Measurements from ENCODE around the gene ZNF609.
"Not testable (repeated sequence)": the region's sequence is repeated elsewhere in the genome, so short reads cannot be mapped to it uniquely, and the experiment has no call there.

The ZNF609 gene

DNA sequence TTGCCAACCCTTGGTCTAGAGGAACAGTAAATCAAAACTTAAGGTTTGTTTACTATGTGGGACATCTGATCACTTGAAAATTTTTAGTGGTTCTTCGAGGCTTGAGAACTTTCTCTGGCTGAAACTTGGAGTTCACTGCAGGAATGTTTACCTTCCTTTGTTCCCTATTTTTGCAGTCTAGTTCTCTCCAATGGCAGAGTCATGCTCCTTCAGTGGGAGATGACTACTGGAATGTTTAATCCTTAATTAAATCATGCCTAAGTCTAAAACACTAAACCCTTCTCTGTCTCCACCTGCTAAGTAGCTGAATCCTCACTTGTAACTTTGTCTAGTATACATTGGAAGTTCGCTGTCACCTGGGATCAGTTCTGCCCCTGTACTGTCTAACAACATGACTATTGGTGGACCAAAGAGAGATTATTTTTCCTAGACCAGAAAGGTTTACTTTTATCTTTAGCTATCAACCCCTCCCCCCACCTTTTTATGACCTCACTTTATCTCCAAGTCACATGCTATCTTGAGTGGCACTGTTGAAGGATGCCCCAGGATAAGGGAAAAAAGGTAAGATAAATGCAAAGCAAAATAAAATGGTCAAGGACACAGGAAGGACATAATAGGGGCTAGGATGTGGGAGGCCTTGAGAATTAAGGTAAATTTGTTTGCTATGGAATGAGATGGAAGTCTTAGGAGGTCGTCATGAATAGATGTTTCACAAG, 1.2 kb upstream of the ZNF609 start:
- DNase-seq (ENCODE audit: low spot score), result no peak

DNA sequence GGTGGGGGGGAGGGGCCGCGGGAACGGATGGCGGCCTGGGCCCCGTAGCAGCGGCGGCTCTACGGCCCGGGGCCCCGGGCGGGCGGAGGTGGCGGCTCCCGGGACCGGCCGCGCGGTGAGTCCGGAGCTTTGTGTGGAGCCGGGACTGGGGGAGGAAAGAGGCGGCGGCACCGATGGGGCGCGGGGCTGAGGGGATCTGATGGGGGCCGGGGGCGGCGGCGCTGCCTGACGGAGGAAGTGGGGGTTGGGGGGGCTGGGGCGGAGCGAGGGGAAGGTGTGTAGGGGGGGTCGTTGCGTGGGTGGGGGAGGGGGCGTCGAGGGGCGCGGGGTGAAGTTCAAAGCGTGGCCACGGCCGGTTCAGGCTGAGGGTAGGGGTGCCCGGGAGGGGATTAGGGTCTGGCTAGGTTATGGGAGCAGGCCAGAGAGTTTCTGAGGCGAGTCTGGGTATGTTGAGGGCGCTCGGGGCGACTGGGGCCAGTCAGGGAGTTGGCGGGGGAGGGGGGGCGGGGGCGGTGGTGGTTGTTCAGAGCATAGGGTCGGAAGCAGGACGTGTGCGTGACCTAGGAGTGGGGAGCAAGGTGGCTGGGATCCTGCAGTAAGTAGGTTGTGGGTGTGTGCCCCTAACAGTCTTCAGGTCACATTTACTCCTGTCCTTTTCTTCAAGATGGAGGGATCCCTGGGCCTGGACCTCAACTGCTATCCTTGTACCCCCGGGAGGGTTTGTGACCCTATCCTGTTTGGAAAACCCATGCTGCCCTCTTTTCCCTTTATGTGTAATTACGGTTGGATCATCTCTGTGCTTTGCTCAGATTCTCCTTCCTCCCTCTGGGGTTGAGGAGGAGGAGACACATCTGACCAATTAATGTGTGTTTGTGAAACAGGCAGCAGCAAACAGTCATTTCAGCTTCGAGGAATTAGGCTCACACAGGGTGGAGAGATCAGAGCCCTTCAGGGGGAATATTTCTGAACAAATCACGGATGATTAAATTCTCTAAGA, 644 bp downstream of the ZNF609 start:
- DNase-seq (ENCODE audit: low spot score), result peak; percentile 80

- DNase-seq (ENCODE audit: low spot score), result no peak
These were observed 1.4 kb downstream of the ZNF609 start for GRCh38 chr15:64461721-64462162.

GRCh38 chr15:64462492-64462891, 2.1 kb downstream of the ZNF609 start:
- DNase-seq (ENCODE audit: low spot score), result no peak

GRCh38 chr15:64464276-64465005, 4.1 kb downstream of the ZNF609 start:
- DNase-seq (ENCODE audit: low spot score), result no peak

- DNase-seq (ENCODE audit: low spot score), result peak; percentile 14
These were observed 6.2 kb downstream of the ZNF609 start for GRCh38 chr15:64466408-64467141.

GRCh38 chr15:64472161-64472560, 11.8 kb downstream of the ZNF609 start:
- DNase-seq (ENCODE audit: low spot score), result no peak

DNA sequence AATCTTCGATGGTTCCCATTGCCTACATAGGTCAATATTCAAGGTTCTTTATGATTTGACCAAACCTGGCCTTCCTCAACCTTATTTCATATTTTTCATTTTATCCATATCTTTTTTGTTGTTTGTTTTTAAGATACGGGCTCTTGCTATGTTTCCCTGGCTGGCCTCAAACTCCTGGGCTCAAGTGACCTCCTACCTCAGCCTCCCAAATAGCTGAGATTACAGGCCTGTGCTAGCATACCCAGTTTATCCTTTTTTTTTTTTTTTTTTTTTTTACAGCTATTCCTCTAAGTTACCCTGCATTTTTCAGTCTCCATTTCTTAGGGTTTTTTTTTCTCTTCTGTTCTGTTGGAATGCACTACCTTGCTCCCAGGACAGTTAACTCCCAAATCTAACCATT, 14.5 kb downstream of the ZNF609 start:
- no peak for DNase-seq (ENCODE audit: low spot score)

GRCh38 chr15:64476550-64476949, 16.2 kb downstream of the ZNF609 start:
- no peak for DNase-seq (ENCODE audit: low spot score)

GRCh38 chr15:64478863-64479262, 18.5 kb downstream of the ZNF609 start:
- no peak for DNase-seq (ENCODE audit: low spot score)

DNA sequence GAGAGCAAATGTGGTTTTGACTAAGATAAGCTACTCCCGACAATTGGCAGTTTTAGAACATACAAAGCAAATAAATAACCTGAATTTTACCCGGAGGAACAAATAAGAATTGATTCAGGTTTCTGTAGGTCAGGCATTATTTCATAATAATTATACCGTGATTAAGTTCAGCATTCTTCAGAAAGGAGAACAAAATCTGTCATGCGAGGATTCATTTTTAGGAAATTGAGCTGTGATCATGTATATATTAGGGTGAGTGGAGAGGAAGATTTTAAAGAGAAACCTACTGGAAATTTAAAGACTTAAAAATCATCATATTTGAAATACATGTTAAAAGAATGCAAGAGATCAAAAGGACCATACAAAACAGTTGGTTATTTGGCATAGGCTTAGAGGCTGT, 20.5 kb downstream of the ZNF609 start:
- no peak for DNase-seq (ENCODE audit: low spot score)

- DNase-seq (ENCODE audit: low spot score), result peak; percentile 30
These were observed 23.4 kb downstream of the ZNF609 start for GRCh38 chr15:64483749-64484148.

DNA sequence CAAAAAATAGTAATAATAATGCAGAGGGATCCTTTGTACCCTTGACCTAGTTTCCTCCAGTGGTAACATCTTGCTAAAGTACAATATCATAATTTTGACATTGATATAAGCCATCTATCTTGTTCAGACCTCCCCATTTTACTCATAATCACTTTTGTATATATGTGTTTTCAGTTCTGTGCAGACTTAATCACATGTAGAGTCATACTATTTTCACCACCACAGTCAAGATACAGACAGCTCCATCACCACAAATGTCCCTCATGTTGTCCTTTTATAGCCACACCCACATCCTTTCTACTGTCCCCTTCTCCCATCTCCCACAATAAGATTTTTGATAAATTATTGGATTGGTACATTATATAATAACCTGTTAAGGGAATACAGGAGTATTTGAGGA, 25.4 kb downstream of the ZNF609 start:
- no peak for DNase-seq (ENCODE audit: low spot score)

DNA sequence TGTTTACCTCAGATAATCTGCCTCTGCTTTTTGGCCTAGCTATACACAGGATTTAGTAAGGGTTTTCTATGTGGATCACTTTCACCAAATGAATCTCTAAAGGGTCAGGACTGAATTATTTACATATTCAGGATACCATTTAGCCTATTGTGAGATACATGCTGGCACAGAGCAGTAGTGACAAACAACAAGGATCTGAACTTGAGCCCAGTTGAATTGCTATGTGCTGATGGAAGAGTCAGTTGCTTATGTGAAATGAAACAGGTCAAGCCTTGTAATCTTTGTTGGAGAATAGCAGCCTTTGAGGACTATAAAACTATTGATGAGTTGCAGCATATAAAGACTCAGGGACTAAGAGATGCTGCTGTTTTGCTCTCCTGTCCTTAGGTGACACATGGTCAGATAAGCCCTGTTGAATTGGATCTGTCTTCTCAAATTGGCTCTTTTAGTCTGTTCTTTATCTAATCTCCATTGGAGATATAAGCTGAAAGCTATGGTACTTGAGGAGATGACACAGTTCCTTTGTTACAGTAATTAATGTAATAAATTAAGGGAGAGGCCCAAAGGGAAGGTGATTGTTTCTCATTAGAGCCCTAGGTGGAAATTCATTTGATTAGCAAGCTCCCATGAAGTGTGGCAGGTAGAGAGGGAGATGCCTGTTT, 30.4 kb downstream of the ZNF609 start:
- no peak for DNase-seq (ENCODE audit: low spot score)

DNA sequence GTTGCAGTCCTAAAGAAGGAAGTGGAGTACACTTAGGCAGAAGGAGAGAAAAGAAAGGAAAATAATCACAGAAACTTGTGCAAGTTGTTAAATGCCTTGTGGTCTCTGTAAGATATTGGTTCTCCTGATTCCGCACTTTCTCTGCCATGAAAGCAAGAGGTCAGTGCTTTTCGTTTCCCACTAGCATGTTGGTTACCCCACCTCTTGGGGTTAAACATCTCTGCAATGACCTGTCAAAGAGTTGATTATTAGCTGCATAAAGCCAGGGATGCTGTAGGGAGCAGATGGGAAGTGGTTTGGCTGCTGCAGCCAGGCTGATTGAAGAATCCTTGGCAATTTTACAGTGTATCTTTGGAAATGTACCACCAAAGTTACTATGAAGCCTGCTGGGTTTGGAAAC, 33.3 kb downstream of the ZNF609 start:
- peak; percentile 26 for DNase-seq (ENCODE audit: low spot score)

DNA sequence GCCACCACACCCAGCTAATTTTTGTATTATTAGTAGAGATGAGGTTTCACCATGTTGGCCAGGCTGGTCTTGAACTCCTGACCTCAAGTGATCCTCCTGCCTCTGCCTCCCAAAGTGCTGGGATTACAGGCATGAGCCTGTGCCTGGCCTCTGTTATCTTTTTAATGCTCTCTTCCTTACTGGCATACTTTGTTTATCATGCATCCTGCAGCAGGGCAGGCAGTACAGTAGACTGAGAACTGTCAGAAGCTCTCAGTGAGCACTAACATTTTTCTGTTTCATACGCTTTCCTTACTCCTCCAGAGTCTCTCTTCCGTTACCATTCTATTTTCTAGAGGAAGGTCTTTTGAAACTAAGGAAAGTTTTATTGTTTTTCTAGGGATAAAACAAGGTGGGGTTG, 35.6 kb downstream of the ZNF609 start:
- DNase-seq (ENCODE audit: low spot score), result not testable (repeated sequence)

GRCh38 chr15:64500695-64501395, 40.5 kb downstream of the ZNF609 start:
- no peak for DNase-seq (ENCODE audit: low spot score)

DNA sequence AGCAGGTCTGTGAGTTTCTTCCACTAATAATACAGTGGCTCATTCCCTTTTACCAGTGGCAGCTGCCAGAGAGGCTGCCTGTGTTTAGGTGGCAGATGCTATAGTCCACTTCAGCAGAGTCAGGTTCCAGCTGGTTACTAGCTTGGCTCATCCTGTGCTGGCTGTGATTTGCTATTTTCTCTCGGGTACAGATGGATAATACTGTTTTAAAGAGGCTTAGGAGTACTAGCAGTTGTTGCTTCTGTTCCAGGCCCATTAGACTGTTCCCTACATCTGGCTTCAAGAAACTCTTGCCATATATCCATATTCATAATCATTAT, 41.0 kb downstream of the ZNF609 start:
- DNase-seq (ENCODE audit: low spot score), result no peak

DNA sequence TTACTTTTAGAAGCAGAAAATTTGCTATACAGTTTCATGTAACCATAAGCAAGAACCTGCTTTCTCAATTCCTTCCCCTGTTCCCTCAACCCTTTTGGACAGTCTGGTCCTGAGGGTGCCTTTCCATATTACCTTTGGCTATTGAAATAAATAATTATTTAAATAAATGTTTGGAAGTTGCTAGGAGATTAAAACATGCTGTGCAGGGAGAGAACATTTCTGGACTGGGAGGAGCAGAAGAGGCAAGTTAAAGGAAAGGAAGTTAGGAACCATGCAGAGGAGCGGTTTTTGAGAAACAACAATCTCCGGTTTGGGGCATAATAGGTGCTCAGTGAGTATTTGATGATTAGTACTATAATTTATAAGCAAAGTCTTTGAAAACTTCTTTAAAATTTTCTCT, 41.8 kb downstream of the ZNF609 start:
- no peak for DNase-seq (ENCODE audit: low spot score)

DNA sequence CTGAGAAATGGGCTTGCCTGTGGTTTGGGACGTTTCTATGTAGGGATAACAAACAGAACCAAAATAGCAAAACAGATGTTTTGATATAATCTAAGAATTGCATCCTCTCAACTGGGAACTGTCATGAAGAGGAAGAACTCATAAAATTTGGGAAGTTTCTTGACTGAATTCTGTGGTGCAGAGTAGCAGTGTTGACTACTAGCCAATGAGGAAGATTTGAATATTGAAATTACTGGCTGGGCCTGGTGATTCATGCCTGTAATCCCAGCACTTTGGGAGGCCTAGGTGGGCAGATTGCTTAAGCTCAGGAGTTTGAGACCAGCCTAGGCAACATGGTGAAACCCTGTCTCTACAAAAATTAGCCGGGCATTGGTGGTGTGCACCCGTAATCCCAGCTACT, 42.2 kb downstream of the ZNF609 start:
- no peak for DNase-seq (ENCODE audit: low spot score)

GRCh38 chr15:64503197-64503596, 42.8 kb downstream of the ZNF609 start:
- DNase-seq (ENCODE audit: low spot score), result peak; percentile 52
